Non-pigmented ciliary epithelial cell (primary cell): ENCODE data around the gene S1PR4.
"Not testable (repeated sequence)": the region's sequence is repeated elsewhere in the genome, so short reads cannot be mapped to it uniquely, and the experiment has no call there.

Experiments used
- DNase-seq: peaks from one replicate; pipeline ENCODE4 v3.0.0-alpha.2; 2010; ENCODE audit warnings: low read depth

The S1PR4 gene

DNA sequence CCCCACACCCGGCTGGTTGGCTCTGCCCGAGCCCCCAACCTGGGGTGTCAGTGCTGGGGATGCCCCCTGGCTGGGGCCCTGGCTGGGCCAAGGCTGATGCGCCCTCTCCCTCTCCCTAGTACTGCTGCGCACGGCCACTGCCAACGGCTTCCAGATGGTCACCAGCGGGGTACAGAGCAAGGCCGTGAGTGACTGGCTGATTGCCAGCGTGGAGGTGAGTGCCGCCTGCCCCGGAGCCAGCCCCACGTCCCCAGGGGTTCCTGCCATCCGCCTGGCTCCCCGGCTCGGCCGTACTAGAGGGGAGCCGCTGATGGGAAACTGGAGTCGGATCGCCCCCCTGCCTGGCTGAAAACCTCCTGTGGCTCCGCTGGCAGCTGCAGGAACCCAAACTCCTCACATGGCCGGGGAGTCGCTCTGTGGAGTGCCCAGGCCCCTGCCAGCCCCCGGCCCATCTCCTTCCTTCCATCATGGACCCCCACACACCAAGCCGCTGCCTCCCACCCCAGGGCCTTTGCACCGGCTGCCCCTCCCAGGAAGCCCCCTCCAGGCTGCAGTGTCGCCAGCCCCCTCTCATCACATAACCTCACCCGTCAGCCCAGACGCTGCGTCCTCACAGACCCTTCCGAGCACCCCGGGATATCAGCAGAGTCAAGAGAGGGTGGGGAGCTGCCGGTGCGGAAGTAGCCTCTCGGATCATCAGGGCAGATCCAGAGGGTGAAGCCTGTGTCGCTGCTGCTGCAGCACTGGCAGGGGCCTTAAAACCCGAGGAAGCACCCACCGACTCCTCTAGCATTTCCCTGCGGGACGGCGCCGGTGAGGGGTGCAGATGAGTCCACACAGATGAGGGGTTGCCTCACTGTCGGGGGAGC lies 17.7 kb downstream of the S1PR4 start:
- DNase-seq: no peak

DNA sequence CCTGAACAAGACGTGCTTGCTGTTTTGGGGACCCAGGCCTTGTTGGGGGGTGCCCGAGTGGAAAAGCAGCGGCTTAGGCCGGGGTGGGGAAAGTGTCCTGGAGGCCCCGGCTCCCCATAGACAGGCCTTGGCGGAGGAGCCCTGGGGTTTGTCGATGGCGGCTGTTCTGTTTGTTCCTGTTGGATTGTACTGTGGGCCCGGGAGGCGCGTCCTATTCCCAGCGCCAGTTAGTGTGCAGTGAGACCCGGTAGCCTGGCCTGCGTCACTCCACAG lies 18.3 kb downstream of the S1PR4 start:
- DNase-seq: no peak

DNA sequence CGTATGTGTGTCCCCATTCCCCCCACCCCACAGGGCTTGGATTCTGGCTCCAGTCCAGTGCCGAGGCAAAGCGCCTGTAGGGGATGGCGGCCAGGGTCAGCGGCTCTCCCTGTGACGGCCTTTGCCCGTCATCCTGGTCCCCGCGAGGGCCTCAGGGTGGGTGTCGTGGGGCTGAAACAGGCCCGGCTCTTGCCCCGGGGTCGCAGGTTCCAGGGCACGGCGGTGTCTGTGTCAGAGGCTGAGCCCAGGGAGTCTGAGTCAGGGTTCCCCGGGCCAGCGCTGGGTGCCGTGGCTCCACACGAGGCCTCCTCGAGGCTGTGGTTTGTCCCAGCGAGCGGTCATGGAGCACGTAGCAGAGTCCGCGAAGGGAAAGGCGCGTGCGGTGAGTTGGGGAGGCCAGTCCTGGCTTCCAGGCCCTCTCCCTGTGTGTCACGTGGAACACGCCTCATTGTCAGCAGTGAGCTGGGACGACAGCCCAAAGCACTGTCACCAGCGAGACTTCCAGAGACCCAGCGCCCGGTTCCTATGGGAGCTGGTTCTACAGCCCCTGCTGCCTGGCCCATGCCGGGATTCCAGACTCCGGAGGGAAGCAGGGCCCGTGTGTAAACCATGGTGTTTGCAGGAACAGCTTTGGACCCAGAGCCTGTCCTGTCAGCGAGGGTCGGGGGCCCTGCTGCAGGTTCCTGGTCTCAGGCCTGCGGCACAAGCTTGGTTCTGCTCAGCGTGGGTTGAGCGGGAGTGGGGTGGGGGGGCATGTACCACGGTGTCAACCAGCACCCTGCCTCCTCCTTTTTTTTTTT lies 20.5 kb downstream of the S1PR4 start:
- no peak for DNase-seq

DNA sequence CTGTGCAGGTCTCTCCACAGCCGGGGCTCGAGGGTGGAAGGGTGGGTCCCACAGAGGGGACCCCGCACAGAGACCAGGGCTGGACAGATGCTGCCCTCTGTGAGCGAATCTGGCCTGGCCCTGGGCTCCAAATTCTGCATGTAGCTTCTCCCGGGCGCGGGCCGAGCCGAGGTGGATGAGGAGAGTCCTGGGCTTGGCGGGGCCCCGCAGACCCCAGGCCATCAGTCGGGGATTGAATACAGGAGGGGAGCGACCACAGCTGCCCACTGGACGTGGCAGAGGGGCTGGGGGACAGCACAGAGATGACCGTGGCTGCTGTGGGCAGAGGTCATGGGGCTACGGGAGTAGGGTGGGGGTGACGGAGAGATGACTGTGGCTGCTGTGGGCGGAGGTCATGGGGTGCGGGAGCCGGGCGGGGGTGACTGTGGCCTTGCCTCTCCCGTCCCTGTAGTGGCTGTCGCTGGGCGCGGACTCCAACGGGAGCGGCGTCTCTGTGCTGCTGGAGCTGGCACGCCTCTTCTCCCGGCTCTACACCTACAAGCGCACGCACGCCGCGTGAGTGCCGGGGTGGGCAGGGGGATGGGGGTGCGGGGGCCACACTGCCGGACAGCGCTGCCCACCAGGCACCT lies 22.6 kb downstream of the S1PR4 start:
- no peak for DNase-seq

DNA sequence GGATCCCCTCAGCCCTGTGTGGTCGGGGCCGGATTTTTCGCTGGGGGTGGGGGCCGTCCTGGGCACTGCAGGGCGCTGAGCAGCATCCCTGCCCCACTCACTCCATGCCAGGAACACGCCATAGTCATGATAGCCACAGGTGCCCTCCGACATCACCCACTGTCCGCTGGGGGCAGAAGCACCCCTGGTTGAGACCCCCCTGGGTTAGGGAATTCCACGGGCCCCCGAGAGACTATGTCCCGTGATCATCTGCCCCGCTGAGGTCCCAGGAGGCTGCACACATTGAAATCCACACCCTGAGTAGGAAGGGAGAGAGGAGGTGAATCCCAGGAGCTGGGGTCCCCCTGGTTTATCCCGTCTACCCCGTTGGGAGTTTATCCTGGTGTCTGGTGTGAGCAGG lies 23.3 kb downstream of the S1PR4 start:
- DNase-seq: no peak

DNA sequence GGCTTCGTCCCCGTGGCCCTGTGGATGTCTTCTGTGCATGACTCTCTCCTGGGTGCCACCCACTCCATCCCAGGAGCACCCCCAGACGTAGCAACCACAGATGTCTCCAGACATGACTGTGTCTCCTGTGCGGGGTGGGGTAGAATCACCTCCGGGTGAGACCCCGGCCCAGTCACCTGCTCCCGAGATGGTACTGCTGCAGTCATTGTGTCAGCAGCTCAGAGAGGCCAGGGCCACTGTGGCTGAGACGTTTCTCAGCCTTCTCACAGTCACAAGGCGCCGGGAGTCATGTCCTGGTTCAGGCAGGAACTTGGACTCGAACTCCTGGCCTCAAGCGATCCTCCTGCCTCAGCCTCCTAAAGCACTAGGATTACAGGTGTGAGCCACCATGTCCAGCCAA lies 23.8 kb downstream of the S1PR4 start:
- DNase-seq: no peak

DNA sequence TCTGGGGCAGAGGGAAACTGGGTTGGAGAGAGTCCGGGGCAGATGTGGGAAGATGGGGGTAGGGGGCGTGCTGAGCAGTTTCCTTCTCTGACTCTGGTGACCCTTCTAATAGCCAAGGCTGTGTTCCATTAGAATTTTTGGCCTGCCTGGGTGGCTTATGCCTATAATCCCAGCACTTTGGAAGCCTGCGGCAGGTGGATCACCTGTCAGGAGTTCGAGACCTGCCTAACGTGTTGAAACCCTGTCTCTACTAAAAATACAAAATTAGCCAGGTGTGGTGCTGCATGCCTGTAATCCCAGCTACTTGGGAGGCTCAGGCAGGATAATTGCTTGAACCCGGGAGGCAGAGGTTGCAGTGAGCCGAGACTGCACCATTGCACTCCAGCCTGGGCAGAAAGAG lies 24.3 kb downstream of the S1PR4 start:
- DNase-seq: not testable (repeated sequence)

DNA sequence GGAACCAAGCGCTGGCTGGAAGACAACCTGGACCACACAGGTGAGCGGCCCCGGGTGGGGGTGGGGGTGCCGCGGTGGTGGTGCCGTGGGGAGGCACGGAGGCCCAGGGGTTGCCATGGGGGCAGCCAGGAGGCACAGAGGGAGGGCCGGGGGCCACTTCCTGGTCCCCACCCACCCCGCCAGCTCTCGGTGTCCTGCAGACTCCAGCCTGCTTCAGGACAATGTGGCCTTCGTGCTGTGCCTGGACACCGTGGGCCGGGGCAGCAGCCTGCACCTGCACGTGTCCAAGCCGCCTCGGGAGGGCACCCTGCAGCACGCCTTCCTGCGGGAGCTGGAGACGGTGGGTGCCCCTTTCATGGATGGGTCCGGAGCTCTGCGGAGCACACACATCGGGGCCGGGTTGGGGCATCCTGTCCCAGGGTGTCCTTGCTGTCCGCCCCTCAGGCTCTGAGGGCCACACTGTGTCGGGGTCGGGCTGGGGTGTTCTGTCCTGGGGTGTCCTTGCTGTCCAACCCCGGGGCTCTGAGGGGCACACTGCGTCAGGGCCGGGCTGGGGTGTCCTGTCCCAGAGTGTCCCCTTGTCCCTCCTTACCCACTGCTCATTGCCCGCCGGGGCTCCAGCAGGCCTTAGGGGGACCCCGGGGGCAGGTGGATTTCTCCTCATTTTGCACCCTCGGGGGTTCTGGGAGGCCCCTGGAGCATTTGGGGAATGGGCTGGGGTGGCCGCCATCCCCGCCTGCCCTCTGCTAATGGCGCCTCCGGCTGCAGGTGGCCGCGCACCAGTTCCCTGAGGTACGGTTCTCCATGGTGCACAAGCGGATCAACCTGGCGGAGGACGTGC lies 25.5 kb downstream of the S1PR4 start:
- DNase-seq: no peak

DNA sequence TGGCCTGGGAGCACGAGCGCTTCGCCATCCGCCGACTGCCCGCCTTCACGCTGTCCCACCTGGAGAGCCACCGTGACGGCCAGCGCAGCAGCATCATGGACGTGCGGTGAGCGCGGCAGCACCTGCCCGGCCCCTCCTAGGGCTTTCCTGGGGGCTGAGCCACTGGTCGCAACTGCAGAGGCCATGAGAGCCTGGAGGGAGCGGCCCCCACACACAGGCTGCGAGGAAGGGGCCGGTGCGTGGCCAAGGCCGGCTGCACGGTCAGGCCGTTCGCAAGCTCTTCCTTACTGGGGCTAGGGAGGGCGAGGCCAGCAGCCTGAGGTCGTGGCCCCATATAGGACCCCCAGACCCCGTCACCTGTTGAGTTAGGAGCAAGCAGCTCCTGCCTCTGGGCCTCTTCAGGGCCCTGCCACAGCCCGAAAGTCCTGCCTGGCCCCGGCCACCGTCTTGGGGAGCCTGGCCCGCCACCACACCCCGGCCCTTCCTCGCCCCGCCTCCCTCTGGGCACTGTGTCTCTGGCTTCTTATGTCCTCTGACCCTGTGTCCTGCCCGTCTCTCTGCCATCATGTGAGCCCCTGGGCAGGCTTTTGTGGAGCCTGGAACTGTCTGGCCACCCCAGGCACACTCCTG lies 26.2 kb downstream of the S1PR4 start:
- no peak for DNase-seq

DNA sequence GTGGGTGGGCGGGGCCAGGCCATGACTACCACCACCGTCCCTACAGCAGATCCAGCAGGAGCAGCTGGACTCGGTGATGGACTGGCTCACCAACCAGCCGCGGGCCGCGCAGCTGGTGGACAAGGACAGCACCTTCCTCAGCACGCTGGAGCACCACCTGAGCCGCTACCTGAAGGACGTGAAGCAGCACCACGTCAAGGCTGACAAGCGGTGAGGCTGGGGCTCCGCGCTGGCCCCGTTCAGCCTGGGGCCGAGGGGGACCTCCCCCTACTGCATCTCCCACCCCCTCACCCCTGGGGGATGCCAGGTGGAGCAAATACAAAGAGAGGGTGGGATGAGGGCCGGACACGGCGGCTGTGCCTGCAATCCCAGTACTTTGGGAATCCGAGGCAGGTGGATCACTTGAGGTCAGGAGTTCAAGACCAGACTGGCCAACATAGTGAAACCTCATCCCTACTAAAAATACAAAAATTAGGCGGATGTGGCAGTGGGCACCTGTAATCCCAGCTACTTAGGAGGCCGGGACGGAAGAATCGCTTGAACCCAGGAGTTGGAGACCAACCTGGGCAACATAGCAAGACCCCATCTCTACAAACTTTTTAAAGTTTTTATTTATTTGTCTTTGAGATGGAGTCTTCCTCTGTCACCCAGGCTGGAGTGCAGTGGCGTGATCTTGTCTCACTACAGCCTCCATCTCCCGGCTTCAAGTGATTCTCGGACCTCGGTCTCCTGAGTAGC lies 27.8 kb downstream of the S1PR4 start:
- DNase-seq: no peak

DNA sequence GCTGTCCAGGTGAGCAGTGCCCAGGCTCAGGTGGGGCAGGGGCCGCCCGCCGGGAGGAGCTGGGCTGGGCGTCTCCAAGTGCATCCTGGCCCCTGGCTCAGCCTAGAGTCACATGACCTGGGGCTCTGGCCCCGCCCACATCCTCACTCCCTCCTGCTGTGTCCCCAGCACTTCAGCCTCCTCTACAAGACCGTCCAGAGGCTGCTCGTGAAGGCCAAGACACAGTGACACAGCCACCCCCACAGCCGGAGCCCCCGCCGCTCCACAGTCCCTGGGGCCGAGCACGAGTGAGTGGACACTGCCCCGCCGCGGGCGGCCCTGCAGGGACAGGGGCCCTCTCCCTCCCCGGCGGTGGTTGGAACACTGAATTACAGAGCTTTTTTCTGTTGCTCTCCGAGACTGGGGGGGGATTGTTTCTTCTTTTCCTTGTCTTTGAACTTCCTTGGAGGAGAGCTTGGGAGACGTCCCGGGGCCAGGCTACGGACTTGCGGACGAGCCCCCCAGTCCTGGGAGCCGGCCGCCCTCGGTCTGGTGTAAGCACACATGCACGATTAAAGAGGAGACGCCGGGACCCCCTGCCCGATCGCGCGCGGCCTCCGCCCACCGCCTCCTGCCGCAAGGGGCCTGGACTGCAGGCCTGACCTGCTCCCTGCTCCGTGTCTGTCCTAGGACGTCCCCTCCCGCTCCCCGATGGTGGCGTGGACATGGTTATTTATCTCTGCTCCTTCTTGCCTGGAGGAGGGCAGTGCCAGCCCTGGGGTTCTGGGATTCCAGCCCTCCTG lies 29.1 kb downstream of the S1PR4 start:
- DNase-seq: no peak

DNA sequence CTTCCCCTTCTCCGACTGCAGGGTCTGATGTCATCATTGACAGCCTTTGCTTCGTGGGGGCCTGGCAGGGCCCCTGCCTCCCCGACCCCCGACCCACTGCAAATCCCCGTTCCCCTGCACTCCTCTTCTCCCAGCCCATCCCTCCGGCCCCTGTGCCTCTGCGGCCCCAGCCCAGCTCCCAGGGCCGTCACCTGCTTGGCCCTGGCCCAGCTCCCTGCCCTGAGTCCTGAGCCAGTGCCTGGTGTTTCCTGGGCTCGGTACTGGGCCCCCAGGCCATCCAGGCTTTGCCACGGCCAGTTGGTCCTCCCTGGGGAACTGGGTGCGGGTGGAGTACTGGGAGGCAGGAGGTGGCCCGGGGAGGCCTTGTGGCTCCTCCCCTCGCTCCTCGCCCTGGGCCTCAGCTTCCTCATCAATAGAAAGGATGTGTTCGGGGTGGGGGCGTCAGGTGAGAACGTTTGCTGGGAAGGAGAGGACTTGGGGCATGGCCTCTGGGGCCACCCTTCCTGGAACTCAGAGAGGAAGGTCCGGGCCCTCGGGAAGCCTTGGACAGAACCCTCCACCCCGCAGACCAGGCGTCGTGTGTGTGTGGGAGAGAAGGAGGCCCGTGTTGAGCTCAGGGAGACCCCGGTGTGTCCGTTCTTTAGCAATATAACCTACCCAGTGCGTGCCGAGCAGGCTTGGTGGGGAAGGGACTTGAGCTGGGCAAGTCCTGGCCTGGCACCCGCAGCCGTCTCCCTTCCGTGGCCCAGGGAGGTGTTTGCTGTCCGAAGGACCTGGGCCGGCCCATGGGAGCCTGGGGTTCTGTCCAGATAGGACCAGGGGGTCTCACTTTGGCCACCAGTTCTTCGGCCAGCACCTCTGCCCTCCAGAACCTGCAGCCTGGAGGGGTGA lies 30.0 kb downstream of the S1PR4 start:
- no peak for DNase-seq

DNA sequence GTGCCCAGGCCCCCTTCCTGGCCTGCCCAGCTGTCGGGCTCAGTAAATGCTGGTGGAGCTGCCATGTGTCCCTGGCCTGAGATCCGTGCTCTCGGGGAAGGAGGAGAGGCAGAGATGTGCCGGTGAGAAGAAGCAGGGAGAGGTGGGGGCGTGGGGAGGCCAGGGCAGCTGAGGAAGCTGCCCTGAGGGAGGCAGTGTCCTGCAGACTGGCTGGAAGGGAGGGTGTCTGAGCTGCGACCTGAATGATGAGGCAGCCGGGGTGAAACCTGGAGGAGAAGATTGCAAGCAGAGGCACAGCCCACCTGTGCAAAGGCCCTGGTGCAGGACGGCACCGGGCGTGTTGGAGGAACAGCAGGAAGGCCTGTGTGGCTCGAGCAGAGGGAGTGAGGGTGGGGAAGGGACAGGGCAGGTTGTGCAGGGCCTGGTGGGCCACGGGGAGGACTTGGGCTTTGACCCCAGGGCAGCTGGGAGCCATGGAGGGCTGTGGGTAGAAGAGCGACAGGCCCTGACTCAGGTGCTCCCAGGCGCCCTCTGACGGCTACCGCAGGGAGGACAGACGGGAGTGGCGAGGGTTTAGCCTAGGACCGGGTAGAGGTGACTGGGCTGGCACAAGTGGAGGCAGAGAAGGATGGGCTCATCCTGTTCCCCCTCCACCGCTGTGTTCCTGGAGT lies 31.9 kb downstream of the S1PR4 start:
- DNase-seq: no peak

DNA sequence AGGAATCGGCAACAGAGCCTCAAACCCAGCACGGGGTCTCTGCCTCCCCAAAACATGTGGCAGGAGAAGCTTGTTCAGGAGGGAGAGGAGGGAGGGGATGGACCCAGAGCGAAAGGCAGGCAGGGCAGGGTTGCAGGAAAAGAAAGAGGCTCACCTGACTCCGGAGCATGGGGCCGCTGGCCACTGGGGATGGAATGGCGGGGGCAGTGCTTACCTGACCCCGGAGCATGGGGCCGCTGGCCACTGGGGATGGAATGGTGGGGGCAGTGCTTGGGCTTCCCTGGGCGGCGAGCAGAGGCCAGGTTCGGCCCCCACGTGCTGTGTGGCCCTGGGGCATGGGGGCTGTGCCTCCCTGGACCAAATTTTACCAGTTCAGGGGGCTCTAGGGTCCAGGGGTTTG lies 32.6 kb downstream of the S1PR4 start:
- no peak for DNase-seq

DNA sequence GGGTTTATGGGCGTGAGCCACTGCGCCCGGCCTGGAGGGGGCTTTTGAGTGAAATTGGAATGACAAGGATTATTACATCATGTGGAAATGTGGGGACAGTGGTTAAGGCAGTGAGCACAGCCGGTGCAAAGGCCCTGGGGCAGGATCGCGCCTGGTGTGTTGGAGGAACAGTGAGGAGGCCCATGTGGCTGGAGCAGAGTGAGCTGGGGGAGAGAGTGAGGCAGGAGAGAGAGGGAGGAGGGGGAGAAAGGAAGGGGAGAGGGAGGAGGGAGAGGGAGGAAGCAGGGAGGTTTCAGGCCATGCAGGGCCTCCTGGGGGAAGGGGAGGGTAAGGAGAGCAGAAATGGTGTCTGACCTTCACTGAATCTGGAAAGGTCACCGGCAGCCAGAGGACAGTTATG lies 34.6 kb downstream of the S1PR4 start:
- DNase-seq: no peak

DNA sequence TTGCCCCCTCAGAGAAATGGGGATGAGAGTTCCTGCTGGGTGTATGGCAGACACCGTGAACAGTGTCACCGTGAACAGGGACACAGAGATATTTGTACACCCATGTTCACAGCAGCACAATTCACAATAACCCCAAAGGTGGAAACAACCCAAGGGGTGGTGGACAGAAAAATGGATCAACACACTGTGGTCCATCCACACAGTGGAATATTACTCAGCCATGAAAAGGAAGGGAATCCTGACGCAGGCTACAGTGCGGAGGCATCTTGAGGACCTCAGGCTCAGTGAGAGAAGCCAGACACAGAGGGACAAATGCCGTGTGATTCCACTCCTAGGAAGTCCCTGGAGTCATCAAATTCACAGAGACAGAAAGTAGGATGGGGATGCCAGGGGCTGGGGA lies 38.3 kb downstream of the S1PR4 start:
- DNase-seq: no peak

DNA sequence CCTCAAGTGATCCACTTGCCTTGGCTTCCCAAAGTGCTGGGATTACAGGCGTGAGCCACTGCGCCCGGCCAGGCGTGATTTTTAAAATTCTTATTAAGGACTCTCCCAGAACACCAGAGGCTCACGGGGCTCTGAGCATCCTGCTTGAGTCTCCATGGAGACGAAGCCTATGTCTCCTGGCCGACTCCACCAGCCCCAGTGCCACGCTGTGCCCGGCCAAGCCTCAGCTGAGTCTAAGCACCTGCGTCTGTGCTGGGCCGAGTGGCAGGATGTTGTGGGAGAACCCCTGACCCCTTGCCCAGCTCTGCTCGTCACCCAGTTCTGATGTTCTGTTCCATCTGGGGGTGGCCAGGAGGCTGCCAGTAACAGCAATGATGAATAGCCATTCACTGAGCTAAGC lies 42.0 kb downstream of the S1PR4 start:
- DNase-seq: no peak

DNA sequence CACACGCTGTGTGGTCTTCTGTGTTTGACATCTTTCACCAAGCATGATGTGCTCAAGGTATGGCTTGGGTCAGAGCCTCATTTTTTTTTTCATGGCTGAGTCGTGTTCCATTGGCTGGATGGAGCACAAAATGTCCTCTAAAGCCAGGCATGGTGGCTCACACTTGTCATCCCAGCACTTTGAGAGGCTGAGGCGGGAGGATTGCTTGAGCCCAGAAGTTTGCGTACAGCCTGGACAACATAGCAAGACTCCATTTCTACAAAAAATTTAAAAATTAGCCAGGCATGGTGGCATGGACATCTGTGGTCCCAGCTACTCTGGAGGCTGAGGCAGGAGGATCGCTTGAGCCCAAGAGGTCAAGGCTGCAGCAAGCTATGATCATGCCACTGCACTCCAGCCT lies 43.0 kb downstream of the S1PR4 start:
- not testable (repeated sequence) for DNase-seq

DNA sequence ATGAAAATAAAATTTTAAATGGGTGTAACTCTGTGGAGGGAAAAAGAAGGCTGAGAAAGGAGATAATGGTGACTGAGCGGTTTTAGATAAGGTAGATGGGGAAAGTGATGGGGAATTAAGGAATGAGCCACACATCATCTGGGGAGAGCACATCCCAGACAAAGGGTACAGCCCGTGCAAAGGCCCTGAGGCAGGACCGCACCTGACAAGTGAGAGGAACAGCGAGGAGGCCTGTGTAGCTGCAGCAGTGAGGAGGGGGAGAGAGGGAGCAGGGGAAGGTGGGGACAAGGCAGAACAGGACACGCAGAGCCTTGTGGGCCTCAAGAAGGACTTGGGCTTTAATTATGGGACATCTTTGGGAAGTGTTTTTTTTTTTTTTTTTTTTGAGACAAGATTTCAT lies 44.1 kb downstream of the S1PR4 start:
- no peak for DNase-seq
